ENCODE results near the gene AFF3.
A peak's percentile ranks its signal among the peaks of the same experiment; 100 is the strongest.

AFF3 gene

GRCh38 chr2:99621106-99621505, 521.3 kb downstream of the AFF3 start:
- no peak for TF ChIP-seq EP300 (IDR thresholded peaks at IDR 0.05; ENCODE audit: borderline replicate concordance)

GRCh38 chr2:99619151-99619550, 523.2 kb downstream of the AFF3 start:
- TF ChIP-seq TAF1 (IDR thresholded peaks at IDR 0.05; ENCODE audit: low read depth): no peak

- TF ChIP-seq ZBTB7A (IDR thresholded peaks at IDR 0.05; ENCODE audit: low read depth): no peak
- TF ChIP-seq TEAD4 (IDR thresholded peaks at IDR 0.05): no peak
- no peak for TF ChIP-seq NFIC (IDR thresholded peaks at IDR 0.05)
- TF ChIP-seq TCF12 (IDR thresholded peaks at IDR 0.05; ENCODE audit: low read depth): no peak
- no peak for TF ChIP-seq FOXM1 (IDR thresholded peaks at IDR 0.05; ENCODE audit: borderline replicate concordance, low read depth)
- TF ChIP-seq TAF1 (IDR thresholded peaks at IDR 0.05; ENCODE audit: low read depth): no peak
These were observed 523.8 kb downstream of the AFF3 start for GRCh38 chr2:99618579-99619097.

- no peak for TF ChIP-seq MAX (IDR thresholded peaks at IDR 0.05)
- no peak for TF ChIP-seq FOXM1 (IDR thresholded peaks at IDR 0.05; ENCODE audit: borderline replicate concordance, low read depth)
- TF ChIP-seq EGR1 (IDR thresholded peaks at IDR 0.05): no peak
- TF ChIP-seq USF1 (IDR thresholded peaks at IDR 0.05): no peak
- no peak for TF ChIP-seq CEBPB (IDR thresholded peaks at IDR 0.05)
- no peak for TF ChIP-seq YY1 (IDR thresholded peaks at IDR 0.05; ENCODE audit: low read depth)
- no peak for TF ChIP-seq TAF1 (IDR thresholded peaks at IDR 0.05; ENCODE audit: low read depth)
- no peak for TF ChIP-seq TCF12 (IDR thresholded peaks at IDR 0.05; ENCODE audit: low read depth)
- no peak for TF ChIP-seq CREB1 (IDR thresholded peaks at IDR 0.05; ENCODE audit: low read depth)
- TF ChIP-seq RAD21 (IDR thresholded peaks at IDR 0.05; ENCODE audit: low read depth): no peak
- no peak for TF ChIP-seq REST (IDR thresholded peaks at IDR 0.05; ENCODE audit: low read depth)
- TF ChIP-seq EP300 (IDR thresholded peaks at IDR 0.05; ENCODE audit: borderline replicate concordance): no peak
- no peak for TF ChIP-seq NFIC (IDR thresholded peaks at IDR 0.05)
- TF ChIP-seq ZBTB7A (IDR thresholded peaks at IDR 0.05; ENCODE audit: low read depth): no peak
These were observed 524.6 kb downstream of the AFF3 start for GRCh38 chr2:99617811-99618210.

- peak; percentile 50 for TF ChIP-seq RAD21 (IDR thresholded peaks at IDR 0.05; ENCODE audit: low read depth)
- TF ChIP-seq MAX (IDR thresholded peaks at IDR 0.05): peak; percentile 78
- TF ChIP-seq TCF12 (IDR thresholded peaks at IDR 0.05; ENCODE audit: low read depth): no peak
These were observed 527.1 kb downstream of the AFF3 start for GRCh38 chr2:99615247-99615771.

GRCh38 chr2:99613980-99614379, 528.4 kb downstream of the AFF3 start:
- TF ChIP-seq TAF1 (IDR thresholded peaks at IDR 0.05; ENCODE audit: low read depth): no peak
- TF ChIP-seq YY1 (IDR thresholded peaks at IDR 0.05; ENCODE audit: low read depth): no peak
- TF ChIP-seq USF1 (IDR thresholded peaks at IDR 0.05): no peak
- no peak for TF ChIP-seq CEBPB (IDR thresholded peaks at IDR 0.05)
- no peak for TF ChIP-seq NFIC (IDR thresholded peaks at IDR 0.05)
- no peak for TF ChIP-seq REST (IDR thresholded peaks at IDR 0.05; ENCODE audit: low read depth)
- TF ChIP-seq EP300 (IDR thresholded peaks at IDR 0.05; ENCODE audit: borderline replicate concordance): no peak

GRCh38 chr2:99611786-99612185, 530.6 kb downstream of the AFF3 start:
- TF ChIP-seq EGR1 (IDR thresholded peaks at IDR 0.05) (no peak), FOXM1 (IDR thresholded peaks at IDR 0.05; ENCODE audit: borderline replicate concordance, low read depth) (no peak), MAX (IDR thresholded peaks at IDR 0.05) (no peak), CREB1 (IDR thresholded peaks at IDR 0.05; ENCODE audit: low read depth) (no peak), RAD21 (IDR thresholded peaks at IDR 0.05; ENCODE audit: low read depth) (no peak), EP300 (IDR thresholded peaks at IDR 0.05; ENCODE audit: borderline replicate concordance) (no peak), USF1 (IDR thresholded peaks at IDR 0.05) (no peak), YY1 (IDR thresholded peaks at IDR 0.05; ENCODE audit: low read depth) (no peak), ZBTB7A (IDR thresholded peaks at IDR 0.05; ENCODE audit: low read depth) (no peak), TEAD4 (IDR thresholded peaks at IDR 0.05) (no peak), NFIC (IDR thresholded peaks at IDR 0.05) (no peak), TCF12 (IDR thresholded peaks at IDR 0.05; ENCODE audit: low read depth) (no peak), TAF1 (IDR thresholded peaks at IDR 0.05; ENCODE audit: low read depth) (no peak), CEBPB (IDR thresholded peaks at IDR 0.05) (no peak), REST (IDR thresholded peaks at IDR 0.05; ENCODE audit: low read depth) (no peak)

Data from Ishikawa (cell line).